ENCODE data around the gene CGB8. TPM values are rescaled to one million over a fixed set of nuclear protein-coding genes. Genes with fewer than 3 reads are reported as not detected.

Gene CGB8
- total RNA-seq, 3 donors from 2014 or later: not detected

DNA sequence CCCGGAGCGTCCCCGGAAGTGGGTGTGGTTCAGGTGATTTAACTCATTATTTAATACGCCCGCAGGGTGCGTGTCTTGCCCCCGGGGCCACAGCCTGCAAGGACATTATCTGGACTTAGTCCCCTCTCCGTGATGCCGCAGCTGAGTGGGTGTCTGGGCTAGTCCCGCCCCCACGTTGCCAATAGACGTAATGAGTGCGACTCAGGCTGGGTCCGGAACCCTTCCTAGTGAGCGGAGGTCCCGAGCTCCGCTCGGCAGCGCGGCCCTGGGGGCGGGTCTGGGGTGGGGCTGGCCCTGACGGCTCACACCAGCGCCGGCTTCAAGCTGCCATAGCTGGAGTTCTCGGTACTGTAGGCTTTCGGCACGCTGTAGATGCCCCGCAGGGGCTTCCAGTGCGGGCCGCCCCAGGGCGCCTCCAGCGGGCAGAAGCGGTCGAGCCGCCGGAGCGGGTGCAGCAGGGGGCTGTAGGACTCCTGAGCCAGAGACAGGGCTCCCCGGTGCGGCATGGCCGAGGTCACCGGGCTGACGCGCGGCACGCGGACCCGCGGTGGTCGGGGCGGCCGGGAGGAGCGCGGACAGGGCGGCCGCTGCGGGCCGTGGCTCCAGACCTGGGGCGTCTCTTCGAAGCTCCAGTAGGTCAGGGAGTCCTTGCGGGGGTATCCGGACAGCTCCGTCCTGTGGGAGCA, 31.1 kb downstream of the CGB8 start:
- peaks cover 4% of the 10 kb centered on the region for H3K36me3 ChIP-seq
- H3K4me1 ChIP-seq: peaks cover 0 to 6% of the 10 kb centered on the region in 2 donors
- no peaks in the 10 kb centered on the region for H3K27me3 ChIP-seq

DNA sequence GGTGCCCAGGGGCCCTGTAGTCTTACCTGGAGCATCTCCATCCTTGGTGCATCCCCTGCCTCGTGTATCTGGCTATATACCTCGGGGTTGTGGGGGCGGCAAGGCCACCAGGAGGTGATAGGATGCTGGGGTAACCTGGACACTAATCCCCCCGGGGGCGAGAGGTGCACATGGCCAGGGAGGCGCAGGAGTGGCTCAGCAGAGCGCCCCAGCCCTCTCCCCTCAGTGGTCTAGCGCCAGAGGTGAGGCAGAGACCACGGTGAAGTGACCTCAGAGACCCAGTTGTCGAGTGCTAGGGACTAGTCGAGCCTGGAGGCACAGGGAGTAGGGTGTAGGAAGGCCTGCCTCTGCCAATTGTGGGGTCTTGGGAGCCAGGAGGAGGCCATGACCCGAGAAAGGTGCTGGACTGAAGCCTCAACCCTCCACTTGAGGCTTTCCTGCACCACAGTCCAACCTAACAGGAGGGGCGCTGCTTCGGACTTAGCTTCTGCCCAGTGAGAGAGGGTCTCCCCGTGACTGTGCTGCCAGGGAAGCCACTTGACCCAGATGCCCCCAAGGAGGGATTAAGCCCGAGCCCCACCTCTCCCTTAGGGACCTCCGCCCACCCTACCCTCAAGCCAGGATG, 31.8 kb downstream of the CGB8 start, which contains the start of gene LHB:
Gene LHB (minus strand): TSS at position 51 of the 625 bp plus-strand sequence. CDS start 10 bp downstream, at position 41.
- Histone ChIP-seq H3K27ac (no peak within 1 kb of the TSS), H3K36me3 (peaks cover 4% of the 10 kb centered on the region), H3K27me3 (no peaks in the 10 kb centered on the region), H3K4me1 (peaks cover 0 to 6% of the 10 kb centered on the region in 2 donors), H3K9me3 (no peaks in the 10 kb centered on the region), H3K4me3 (peak within 1 kb of the TSS; percentile 43 to 70 (median 56))
- no peak for DNase-seq (ENCODE audit: low spot score in 2 of 2)
- intact Hi-C loops (cut with DNase I; ENCODE audit: low total_unique reads): no loop called here
- no peak for TF ChIP-seq POLR2AphosphoS5 (IDR thresholded peaks at IDR 0.05)
- TF ChIP-seq POLR2A (IDR thresholded peaks at IDR 0.05): no peak
- TF ChIP-seq, protein P1, sequence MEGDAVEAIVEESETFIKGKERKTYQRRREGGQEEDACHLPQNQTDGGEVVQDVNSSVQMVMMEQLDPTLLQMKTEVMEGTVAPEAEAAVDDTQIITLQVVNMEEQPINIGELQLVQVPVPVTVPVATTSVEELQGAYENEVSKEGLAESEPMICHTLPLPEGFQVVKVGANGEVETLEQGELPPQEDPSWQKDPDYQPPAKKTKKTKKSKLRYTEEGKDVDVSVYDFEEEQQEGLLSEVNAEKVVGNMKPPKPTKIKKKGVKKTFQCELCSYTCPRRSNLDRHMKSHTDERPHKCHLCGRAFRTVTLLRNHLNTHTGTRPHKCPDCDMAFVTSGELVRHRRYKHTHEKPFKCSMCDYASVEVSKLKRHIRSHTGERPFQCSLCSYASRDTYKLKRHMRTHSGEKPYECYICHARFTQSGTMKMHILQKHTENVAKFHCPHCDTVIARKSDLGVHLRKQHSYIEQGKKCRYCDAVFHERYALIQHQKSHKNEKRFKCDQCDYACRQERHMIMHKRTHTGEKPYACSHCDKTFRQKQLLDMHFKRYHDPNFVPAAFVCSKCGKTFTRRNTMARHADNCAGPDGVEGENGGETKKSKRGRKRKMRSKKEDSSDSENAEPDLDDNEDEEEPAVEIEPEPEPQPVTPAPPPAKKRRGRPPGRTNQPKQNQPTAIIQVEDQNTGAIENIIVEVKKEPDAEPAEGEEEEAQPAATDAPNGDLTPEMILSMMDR (IDR thresholded peaks at IDR 0.05): no peak

More for the DNA sequence above, 31.1 kb downstream of the CGB8 start:
- H3K4me3 ChIP-seq: peak overlapping the region; percentile 43 to 70 (median 56)
- no peak for DNase-seq (ENCODE audit: low spot score in 2 of 2)
- TF ChIP-seq, protein P1 (IDR thresholded peaks at IDR 0.05): no peak
- TF ChIP-seq POLR2A (IDR thresholded peaks at IDR 0.05): no peak
- TF ChIP-seq POLR2AphosphoS5 (IDR thresholded peaks at IDR 0.05): no peak
- no peaks in the 10 kb centered on the region for H3K9me3 ChIP-seq
- intact Hi-C loops (cut with DNase I; ENCODE audit: low total_unique reads): no loop called here
- H3K27ac ChIP-seq: no peak overlapping the region

DNA sequence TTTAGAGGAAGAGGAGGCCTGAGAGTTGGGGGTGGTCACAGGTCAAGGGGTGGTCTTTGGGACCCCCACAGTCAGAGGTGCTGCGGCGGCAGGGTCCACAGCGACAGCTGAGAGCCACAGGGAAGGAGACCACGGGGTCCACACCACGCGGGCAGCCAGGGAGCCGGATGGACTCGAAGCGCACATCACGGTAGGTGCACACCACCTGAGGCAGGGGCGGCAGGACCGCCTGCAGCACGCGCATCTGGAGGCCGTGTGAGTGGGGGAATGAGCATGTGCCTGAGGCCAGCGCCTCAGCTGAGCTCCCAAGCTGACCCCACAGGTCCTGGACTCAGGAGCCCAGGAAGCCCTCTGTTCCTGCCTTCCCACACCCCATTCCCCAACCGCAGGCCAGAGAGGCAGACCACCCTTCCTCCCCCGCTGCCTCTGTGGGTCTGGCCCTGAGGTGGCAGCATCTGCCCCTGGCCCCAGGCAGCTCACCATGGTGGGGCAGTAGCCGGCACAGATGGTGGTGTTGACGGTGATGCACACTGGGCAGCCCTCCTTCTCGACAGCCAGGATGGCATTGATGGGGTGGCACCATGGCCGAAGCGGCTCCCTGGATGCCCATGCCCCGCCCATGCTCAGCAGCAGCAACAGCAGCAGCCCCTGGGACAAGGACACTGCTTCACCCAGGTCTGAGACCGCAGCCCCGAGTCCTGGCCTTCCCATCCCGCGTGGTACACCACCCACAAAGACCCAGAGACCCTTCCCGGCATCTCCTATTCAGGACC, 32.7 kb downstream of the CGB8 start:
- H3K27me3 ChIP-seq: no peaks in the 10 kb centered on the region
- H3K4me1 ChIP-seq: peaks cover 0 to 6% of the 10 kb centered on the region in 2 donors
- no peak overlapping the region for H3K4me3 ChIP-seq
- DNase-seq (ENCODE audit: low spot score in 2 of 2): no peak
- intact Hi-C loops (cut with DNase I; ENCODE audit: low total_unique reads): no loop called here
- peaks cover 4% of the 10 kb centered on the region for H3K36me3 ChIP-seq
- H3K27ac ChIP-seq: no peak overlapping the region
- TF ChIP-seq, protein P1 (IDR thresholded peaks at IDR 0.05): no peak
- no peak for TF ChIP-seq POLR2AphosphoS5 (IDR thresholded peaks at IDR 0.05)
- no peak for TF ChIP-seq POLR2A (IDR thresholded peaks at IDR 0.05)
- no peaks in the 10 kb centered on the region for H3K9me3 ChIP-seq

DNA sequence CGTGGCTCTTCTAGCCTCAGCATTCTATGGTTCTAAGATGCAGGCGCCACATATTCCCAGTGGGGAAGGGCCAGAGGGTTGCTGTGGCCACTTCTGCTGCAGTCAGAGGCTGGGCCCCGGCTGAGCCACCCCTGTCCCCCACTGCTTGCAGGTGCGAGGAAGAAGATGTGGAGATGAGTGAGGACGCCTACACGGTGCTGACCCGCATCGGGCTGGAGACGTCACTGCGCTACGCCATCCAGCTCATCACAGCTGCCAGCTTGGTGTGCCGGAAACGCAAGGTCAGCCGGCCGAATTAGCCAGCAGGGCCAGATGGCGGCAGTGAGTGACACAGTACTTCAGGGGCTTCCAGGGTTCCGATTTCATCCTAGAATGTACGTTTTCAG, 34.0 kb downstream of the CGB8 start:
- Histone ChIP-seq H3K36me3 (peaks cover 4% of the 10 kb centered on the region), H3K4me1 (peaks cover 0 to 6% of the 10 kb centered on the region in 2 donors), H3K9me3 (no peaks in the 10 kb centered on the region), H3K27me3 (no peaks in the 10 kb centered on the region), H3K27ac (no peak overlapping the region), H3K4me3 (no peak overlapping the region)
- no peak for DNase-seq (ENCODE audit: low spot score in 2 of 2)
- intact Hi-C loops (cut with DNase I; ENCODE audit: low total_unique reads): no loop called here
- TF ChIP-seq POLR2A (IDR thresholded peaks at IDR 0.05): no peak
- no peak for TF ChIP-seq POLR2AphosphoS5 (IDR thresholded peaks at IDR 0.05)
- TF ChIP-seq, protein P1 (IDR thresholded peaks at IDR 0.05): no peak

Data from breast epithelium (tissue), 4 donors.